C4-2B (cell line): ENCODE data around the gene VCL.

Experiments used
- CTCF ChIP-seq: fragments of 450-650 bp; conservative IDR thresholded peaks from 2 replicates; pipeline ENCODE4 v1.5.1; 2017; ENCODE audit warnings: mild to moderate bottlenecking
- ZFX ChIP-seq: fragments of 450-650 bp; IDR thresholded peaks from 2 replicates; pipeline ENCODE4 v1.6.1; 2017

DNA sequence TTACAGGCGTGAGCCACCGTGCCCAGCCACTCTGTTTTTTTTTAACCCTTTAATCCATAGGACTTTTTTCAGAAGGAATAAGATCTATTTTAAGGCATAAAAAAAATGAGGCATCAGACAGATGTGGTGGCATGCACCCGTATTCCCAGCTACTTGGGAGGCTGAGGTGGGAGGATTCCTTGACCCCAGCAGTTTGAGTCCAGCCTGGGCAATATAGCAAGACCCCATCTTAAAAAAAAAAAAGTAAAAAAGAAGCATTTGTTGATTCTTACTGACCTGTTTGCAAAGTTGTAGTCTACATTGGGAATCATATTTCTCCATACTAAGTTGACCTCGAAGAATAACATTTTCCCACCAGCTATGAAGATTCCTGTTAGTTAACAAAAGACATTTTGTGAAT lies 38.6 kb downstream of the VCL start:
- no peak for TF ChIP-seq CTCF
- no peak for TF ChIP-seq ZFX
